GM10847 (cell line): Measurements from ENCODE around the gene OCIAD1.

Experiments used
- POLR2A ChIP-seq: IDR thresholded peaks from 2 replicates; pipeline ENCODE4 v1.6.1; 2011; ENCODE audit not compliant: insufficient read length; ENCODE audit errors: extremely low read depth

Gene OCIAD1

GRCh38 chr4:48812866-48813265 is 18.0 kb upstream of the OCIAD1 start:
- no peak for TF ChIP-seq POLR2A

DNA sequence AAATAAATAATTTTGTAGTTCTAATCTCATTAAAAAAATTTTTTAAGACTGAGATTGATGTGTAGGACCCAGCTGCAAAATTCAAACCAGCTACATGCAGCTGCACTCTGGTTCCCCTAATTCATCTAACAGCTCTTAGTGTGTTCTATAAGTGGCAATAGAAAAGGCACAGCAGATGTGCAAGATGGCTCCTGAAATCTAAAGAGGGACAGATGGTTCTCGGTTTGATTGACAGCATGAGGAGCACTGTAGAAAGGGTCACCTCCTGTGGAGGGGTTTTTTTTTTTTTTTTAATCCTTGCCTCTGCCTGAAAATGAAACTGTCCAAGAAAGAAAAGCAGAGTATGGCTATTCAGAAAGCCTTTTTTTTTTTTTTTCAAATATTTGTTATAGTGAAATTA is 16.9 kb upstream of the OCIAD1 start:
- TF ChIP-seq POLR2A: no peak

- no peak for TF ChIP-seq POLR2A
Measured at GRCh38 chr4:48815483-48815882, 15.4 kb upstream of the OCIAD1 start.

DNA sequence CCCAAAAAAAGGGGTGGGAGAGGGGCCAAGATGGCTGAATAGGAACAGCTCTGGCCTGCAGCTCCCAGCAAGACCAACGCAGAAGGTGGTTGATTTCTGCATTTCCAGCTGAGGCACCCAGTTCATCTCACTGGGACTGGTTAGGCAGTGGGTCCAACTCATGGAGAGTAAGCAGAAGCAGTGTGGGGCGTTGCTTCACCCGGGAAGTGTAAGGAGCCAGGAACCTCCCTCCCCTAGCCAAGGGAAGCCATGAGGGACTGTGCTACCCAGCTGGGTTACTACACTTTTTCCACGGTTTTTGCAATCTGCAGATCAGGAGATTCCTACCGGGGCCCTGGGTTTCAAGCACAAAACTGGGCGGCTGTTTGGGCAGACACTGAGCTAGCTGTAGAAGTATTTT is 13.9 kb upstream of the OCIAD1 start:
- no peak for TF ChIP-seq POLR2A

- no peak for TF ChIP-seq POLR2A
Measured at GRCh38 chr4:48827622-48828021, 3.3 kb upstream of the OCIAD1 start.

DNA sequence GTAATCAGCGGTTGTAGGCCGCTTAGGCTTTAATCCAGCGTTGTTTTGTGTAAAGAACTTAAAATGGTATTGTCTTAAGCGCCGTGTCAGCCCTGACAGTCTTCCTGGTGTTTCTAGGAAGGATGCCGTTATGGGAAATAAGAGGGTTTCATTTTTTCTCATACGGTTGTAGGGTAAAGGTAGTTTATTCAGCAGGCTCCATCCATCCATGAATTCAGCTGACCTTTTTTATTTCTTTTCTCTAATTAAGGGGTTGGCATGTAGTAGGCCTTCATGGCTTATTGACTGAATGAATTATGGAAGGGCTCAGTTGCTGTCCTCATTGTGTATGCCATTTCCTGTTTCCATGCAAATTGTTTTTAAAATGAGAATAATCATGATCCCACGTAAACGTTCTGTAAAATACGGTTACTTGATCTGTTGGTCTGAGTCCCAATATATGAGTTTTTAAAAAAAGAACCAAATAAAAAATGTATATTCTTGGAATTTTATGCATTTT is 693 bp downstream of the OCIAD1 start:
- no peak for TF ChIP-seq POLR2A

DNA sequence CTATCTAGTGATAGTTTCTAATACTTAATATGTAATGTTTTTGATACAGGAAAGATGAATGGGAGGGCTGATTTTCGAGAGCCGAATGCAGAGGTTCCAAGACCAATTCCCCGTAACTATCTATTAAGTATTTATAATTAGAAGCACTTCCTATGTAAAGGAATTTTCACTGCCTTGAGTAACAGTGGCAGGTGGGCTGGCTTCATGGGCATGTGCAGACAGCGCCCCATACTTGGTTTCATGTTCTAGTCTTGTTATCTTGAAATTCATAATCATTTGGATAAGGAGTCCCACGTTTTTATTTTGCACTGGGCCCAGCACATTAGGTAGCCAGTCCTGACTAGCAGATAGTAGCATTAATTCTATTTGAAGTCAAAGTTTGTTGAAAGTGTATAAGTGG is 1.7 kb downstream of the OCIAD1 start:
- TF ChIP-seq POLR2A: no peak

DNA sequence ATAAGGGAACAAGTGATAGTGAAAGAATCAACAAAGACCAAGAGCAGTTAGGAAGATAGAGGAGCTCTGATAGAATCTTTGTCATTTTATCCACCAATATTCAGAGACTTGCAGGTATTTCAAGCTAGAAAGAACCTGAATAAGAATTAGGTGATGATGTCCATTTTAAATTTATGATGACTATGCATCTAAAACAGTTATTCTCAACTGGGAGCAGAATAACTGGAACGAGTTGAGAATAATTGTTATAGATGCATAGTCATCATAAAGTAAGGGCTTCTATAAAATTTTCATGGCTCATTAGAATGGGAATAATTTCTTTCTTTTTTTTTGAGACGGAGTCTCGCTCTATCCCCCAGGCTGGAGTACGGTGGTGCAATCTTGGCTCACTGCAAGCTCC is 5.8 kb downstream of the OCIAD1 start:
- TF ChIP-seq POLR2A: no peak

DNA sequence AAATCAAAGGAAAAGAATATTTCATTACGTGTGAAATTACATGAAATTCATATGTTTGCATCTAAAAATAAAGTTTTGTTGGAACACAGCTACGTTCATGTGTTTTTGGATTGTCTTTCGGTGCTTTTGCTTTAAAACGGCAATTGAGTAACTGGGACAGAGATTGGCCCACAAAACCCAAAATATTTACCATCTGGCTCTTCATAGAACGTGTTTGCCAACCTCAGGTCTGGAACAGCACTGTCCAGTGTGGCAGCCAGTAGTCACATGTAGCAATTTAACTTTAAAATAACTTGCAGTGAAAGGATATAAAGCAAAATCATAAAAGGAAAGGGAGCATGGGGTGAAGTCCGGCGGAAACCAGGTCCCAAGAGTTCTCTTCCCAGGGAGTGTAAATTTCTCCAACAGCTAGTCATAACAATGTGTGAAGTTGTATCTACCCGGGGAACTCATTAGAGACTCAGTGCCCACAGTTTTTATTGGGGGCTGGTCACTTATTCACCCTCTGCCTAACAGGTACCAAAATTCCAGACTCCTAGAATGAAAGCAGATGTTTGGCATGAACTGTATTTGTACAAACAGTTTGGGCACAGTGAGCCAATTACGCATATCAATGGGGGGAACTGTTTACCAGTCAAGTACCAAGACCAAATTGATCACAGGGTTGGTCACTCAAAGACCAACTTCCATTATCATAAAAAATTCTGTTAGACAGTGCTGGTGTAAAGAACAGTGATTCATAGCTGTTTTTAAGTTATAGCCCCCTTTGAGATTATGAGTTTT is 10.3 kb downstream of the OCIAD1 start:
- TF ChIP-seq POLR2A: no peak

DNA sequence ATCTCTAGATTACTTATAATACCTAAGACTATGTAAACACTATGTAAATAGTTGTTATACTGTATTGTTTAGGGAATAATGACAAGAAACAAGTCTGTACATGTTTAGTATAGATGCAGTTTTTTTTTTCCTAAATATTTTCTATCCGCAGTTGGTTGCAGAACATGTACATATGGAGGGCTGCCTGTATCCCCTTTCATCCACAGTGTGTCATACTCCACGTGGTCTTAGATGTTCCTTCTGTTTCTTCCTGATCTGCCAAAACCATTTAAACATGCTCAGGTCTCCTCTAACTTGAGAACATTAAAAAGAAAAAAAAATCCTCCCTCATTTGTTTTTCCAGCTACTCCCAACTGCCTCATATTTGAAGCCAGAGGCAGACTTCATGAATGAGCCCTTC is 14.0 kb downstream of the OCIAD1 start:
- TF ChIP-seq POLR2A: no peak

DNA sequence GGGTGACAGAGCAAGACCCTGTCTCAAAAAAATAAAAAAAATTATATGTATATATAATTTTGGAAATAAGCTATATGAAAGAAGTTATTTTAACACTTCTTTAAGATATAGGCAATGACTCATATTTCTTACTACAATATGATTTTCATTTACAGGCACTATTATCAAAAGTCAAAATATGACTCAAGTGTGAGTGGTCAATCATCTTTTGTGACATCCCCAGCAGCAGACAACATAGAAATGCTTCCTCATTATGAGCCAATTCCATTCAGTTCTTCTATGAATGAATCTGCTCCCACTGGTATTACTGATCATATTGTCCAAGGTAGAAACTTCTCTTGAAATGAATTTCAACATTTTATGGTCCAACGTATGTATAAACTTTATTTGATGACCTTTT is 20.8 kb downstream of the OCIAD1 start:
- no peak for TF ChIP-seq POLR2A

DNA sequence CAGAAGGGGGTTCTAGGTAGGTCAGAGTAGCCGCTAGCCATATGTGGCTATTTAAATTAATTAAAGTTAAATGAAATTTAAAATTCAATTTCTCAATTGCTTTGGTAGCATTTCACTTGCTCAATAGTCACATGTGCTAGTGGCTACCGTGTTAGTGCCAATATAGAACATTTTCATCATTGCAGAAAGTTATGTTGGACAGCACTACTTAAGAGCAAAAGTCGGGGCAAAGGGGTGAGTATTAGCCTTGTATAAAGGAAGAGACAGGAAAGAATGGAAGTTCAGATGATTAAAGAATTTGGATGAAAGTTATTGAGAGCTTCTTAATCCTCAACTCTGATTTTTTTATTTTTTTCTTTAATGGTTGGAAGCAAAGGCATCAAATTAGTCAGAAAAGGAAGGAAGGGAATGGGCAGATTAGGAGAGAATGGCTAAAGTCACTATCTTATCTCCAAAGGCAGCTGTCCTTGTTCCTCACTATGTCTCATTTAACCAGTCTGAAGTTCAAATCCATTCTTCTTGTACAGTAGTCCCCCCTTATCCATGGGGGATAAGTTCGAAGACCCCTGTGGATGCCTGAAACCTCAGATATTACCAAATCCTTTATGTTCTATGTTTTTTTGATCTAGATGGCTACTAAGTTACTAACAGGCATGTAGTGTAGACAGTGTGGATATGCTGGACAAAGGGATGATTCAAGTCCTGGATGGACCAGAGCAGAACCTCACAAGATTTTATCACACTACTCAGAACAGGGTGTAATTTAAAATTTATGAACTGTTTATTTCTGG is 22.9 kb downstream of the OCIAD1 start:
- no peak for TF ChIP-seq POLR2A

GRCh38 chr4:48854395-48854683 is 23.5 kb downstream of the OCIAD1 start:
- TF ChIP-seq POLR2A: no peak

- TF ChIP-seq POLR2A: no peak
Measured at GRCh38 chr4:48854982-48855381, 24.1 kb downstream of the OCIAD1 start.

- TF ChIP-seq POLR2A: no peak
Measured at GRCh38 chr4:48858130-48858529, 27.2 kb downstream of the OCIAD1 start.

DNA sequence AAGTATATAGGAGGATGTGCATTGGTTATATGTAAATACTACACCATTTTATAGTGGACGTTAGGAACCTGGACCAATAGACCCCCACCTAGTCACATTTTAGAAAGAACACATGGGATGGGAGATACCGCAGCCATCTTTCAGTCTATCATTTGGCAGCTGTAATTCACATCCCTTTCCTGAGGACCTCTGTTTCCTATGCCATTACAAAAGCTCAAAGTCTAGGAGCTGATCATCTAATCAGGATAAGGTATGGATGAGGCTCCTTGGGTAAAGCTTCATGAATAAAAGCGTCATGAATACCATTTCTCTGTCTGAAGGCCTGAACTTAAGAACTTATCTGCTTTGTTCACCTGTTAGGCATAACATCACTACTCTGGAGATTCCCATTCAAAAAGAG is 31.1 kb downstream of the OCIAD1 start:
- TF ChIP-seq POLR2A: no peak
